GM12875 (cell line): ENCODE measurements around the gene GPC5.
"Not testable (repeated sequence)": the region's sequence is repeated elsewhere in the genome, so short reads cannot be mapped to it uniquely, and the experiment has no call there.

Experiments
- H3K4me3 ChIP-seq: one replicate; pipeline ENCODE4 v1.5.1; 2011; ENCODE audit warnings: low read depth, low read length, control low read depth
- TF ChIP-seq, protein P1 (sequence below): IDR thresholded peaks from 2 replicates; pipeline ENCODE4 v1.5.1; 2011; ENCODE audit warnings: low read depth, mild to moderate bottlenecking, control low read depth, inconsistent platforms, low read length, moderate library complexity, borderline replicate concordance; ENCODE audit not compliant: insufficient read depth

The GPC5 gene

GRCh38 chr13:91879360-91879759 lies 480.9 kb downstream of the GPC5 start:
- H3K4me3 ChIP-seq = no peak overlapping the region
- TF ChIP-seq, protein P1, sequence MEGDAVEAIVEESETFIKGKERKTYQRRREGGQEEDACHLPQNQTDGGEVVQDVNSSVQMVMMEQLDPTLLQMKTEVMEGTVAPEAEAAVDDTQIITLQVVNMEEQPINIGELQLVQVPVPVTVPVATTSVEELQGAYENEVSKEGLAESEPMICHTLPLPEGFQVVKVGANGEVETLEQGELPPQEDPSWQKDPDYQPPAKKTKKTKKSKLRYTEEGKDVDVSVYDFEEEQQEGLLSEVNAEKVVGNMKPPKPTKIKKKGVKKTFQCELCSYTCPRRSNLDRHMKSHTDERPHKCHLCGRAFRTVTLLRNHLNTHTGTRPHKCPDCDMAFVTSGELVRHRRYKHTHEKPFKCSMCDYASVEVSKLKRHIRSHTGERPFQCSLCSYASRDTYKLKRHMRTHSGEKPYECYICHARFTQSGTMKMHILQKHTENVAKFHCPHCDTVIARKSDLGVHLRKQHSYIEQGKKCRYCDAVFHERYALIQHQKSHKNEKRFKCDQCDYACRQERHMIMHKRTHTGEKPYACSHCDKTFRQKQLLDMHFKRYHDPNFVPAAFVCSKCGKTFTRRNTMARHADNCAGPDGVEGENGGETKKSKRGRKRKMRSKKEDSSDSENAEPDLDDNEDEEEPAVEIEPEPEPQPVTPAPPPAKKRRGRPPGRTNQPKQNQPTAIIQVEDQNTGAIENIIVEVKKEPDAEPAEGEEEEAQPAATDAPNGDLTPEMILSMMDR = no peak

DNA sequence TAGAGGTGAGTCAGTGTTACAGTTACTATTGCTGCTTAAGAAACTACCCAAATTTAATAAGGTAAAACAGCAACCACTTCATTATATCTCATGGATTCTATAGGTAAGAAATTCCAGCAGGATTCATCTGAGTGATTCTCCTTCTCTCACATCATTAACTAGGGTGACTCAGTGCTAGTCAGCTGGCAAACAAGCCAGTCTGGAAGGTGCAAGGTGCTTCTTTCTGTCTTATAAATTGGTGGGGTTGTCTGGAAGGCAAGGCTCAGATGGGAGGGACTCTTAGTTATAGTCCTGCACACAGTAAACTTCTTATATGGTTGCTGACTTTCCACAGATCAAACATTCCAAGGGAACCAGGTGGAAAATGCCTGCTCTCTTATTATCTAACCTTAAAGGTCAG lies 484.5 kb downstream of the GPC5 start:
- TF ChIP-seq, protein P1 = no peak
- no peak overlapping the region for H3K4me3 ChIP-seq

- H3K4me3 ChIP-seq = no peak overlapping the region
- TF ChIP-seq, protein P1 = no peak
These were observed 491.2 kb downstream of the GPC5 start for GRCh38 chr13:91889641-91890040.

DNA sequence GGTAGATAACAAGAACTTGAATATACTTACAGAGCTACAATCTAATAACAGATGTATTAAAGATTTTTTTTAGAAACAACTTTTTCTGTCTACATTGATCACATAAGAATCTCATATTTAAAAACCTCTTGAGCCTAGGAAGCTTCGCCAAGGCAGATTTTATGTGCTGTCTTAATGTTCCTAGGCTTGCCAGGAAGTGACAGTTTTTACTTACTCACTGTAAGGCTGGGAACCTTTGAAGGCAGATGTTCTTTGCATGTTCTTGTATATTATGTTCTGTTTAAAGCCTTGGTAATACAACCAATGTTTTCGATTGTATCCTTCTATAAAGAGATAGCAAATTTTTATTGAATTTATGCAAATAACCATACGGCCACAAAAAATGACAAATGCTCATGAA lies 492.7 kb downstream of the GPC5 start:
- no peak overlapping the region for H3K4me3 ChIP-seq
- TF ChIP-seq, protein P1 = no peak

GRCh38 chr13:91893040-91893439 lies 494.6 kb downstream of the GPC5 start:
- TF ChIP-seq, protein P1 = no peak
- no peak overlapping the region for H3K4me3 ChIP-seq

GRCh38 chr13:91894316-91894715 lies 495.9 kb downstream of the GPC5 start:
- H3K4me3 ChIP-seq = no peak overlapping the region
- TF ChIP-seq, protein P1 = no peak

GRCh38 chr13:91896547-91896946 lies 498.1 kb downstream of the GPC5 start:
- H3K4me3 ChIP-seq = no peak overlapping the region
- TF ChIP-seq, protein P1 = no peak

- not testable (repeated sequence) for H3K4me3 ChIP-seq
These were observed 500.6 kb downstream of the GPC5 start for GRCh38 chr13:91898986-91899385.
